Lung (tissue), 12 donors: ENCODE results near the gene ZFTA. TPM values are rescaled to one million over a fixed set of nuclear protein-coding genes. Genes with fewer than 3 reads are reported as not detected.

ENCODE experiments used
- ATAC-seq: fragments of 200-7000 bp; cut with Tn5 transposase; one replicate; pipeline ENCODE4 v1.9.1; 2020; ENCODE audit warnings: moderate number of reproducible peaks; ENCODE audit not compliant: insufficient read depth, low FRiP score
- DNase-seq, 3 donors: peaks; one replicate each; pipeline ENCODE4 v3.0.0-alpha.2; 2013 to 2017
- H3K27ac ChIP-seq, 2 donors: one replicate each; pipeline ENCODE4 v1.5.1; 2013; ENCODE audit warnings: mild to moderate bottlenecking in 2 of 2, moderate library complexity in 2 of 2, control low read depth in 1 of 2, inconsistent platforms in 1 of 2, low read depth in 1 of 2, low read length in 1 of 2
- H3K27me3 ChIP-seq, 3 donors: one replicate each; pipeline ENCODE4 v1.5.1; 2013; ENCODE audit warnings: low read length in 2 of 3; ENCODE audit not compliant: control insufficient read depth in 3 of 3, insufficient read depth in 3 of 3
- H3K36me3 ChIP-seq, 4 donors: one replicate each; pipeline ENCODE4 v1.5.1; 2013; ENCODE audit warnings: low read length in 4 of 4, mild to moderate bottlenecking in 1 of 4, moderate library complexity in 1 of 4; ENCODE audit not compliant: control insufficient read depth in 4 of 4, insufficient read depth in 4 of 4
- H3K4me1 ChIP-seq, 5 donors: one replicate each; pipeline ENCODE4 v1.5.1; 2013; ENCODE audit warnings: low read length in 5 of 5, mild to moderate bottlenecking in 2 of 5, moderate library complexity in 1 of 5; ENCODE audit not compliant: control insufficient read depth in 5 of 5, insufficient read depth in 5 of 5
- H3K4me3 ChIP-seq: one replicate; pipeline ENCODE4 v1.5.1; 2013; ENCODE audit warnings: mild to moderate bottlenecking, control low read depth, moderate library complexity
- H3K9ac ChIP-seq, 2 donors: one replicate each; pipeline ENCODE4 v1.5.1; 2013; ENCODE audit warnings: low read length in 2 of 2, control low read depth in 1 of 2; ENCODE audit not compliant: insufficient read depth in 1 of 2
- H3K9me3 ChIP-seq, 4 donors: one replicate each; pipeline ENCODE4 v1.5.1; 2013; ENCODE audit warnings: low read length in 3 of 4, mild to moderate bottlenecking in 1 of 4, moderate library complexity in 1 of 4; ENCODE audit not compliant: control insufficient read depth in 4 of 4, insufficient read depth in 3 of 4
- CTCF ChIP-seq: IDR thresholded peaks from 2 replicates; pipeline ENCODE4 v1.5.1; 2012; ENCODE audit warnings: mild to moderate bottlenecking; ENCODE audit errors: control extremely low read depth, extremely low read depth
- WGBS, 2 donors: extraction: QIAGEN DNeasy Blood & Tissue Kit; methylation state at CpG; one replicate each; pipeline ENCODE4 v1.1.7; 2013; 5-methylcytosine and 5-hydroxymethylcytosine counted together
- polyA plus RNA-seq, 2 donors: library from polyadenylated mRNA; stranded (reverse); fragments of 200-250 nt; gene quantifications; one replicate each; pipeline ENCODE4 v1.2.1, GENCODE V29; 2013
- total RNA-seq, 2 donors: library from RNA; depleted of rRNA in 1 of 2; stranded (reverse); fragments of >200 nt in 1 of 2; gene quantifications; one replicate each; pipeline ENCODE4 v1.2.1, GENCODE V29; 2014 to 2021
- donor health status: control.
- donor health status: control.
- donor health status: Bipolar disorder and iron deficiency.
- donor health status: healthy.
- donor health status: DM: yes; HTN: yes; CAD: no.

ZFTA gene
- total and polyA plus RNA-seq, 4 donors = 4.1 to 21.8 (median 6.7) TPM

GRCh38 chr11:63756919-63757761 is 11.4 kb downstream of the ZFTA start:
- WGBS, 2 donors = 90 to 92% methylated on average over 5 of the region's 5 CpGs
- no peak for DNase-seq
- H3K27ac ChIP-seq = no peak overlapping the region
- H3K4me1 ChIP-seq = peaks cover 0 to 5% (median 0%) of the 10 kb centered on the region in 5 donors
- H3K27me3 ChIP-seq = no peaks in the 10 kb centered on the region
- ATAC-seq = no peak
- H3K36me3 ChIP-seq = peaks cover 4 to 11% (median 8%) of the 10 kb centered on the region in 4 donors
- H3K4me3 ChIP-seq = no peak overlapping the region
- H3K9me3 ChIP-seq = no peaks in the 10 kb centered on the region
- no peak for TF ChIP-seq CTCF
- no peak overlapping the region for H3K9ac ChIP-seq

GRCh38 chr11:63749624-63750023 is 19.0 kb downstream of the ZFTA start:
- no peak for ATAC-seq
- Histone ChIP-seq H3K36me3 (peaks cover 5 to 12% (median 7%) of the 10 kb centered on the region in 4 donors), H3K4me1 (no peaks in the 10 kb centered on the region), H3K27me3 (no peaks in the 10 kb centered on the region), H3K27ac (no peak overlapping the region), H3K4me3 (no peak overlapping the region), H3K9me3 (no peaks in the 10 kb centered on the region), H3K9ac (no peak overlapping the region)
- no peak for DNase-seq
- no peak for TF ChIP-seq CTCF
- 95 to 100% methylated on average over 4 of the region's 4 CpGs for WGBS, 2 donors

DNA sequence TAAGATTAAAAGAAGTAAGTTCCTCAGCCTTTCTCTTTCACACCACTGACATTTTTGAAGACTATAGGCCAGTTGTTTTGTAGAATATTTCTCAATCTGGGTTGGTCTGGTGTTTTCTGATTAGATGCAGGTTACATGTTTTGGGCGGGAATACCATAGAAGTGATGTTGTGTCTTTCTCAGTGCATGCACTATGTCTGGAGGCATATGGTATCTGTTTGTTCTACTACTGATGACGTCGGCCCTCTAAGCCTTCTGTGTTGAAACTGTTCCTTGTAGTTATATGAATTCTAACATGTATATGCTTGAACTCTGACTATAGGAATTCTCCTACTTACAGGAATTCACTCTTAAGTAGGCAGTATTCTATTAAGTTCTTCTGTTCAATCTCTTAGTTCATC is 21.6 kb downstream of the ZFTA start:
- DNase-seq = peak in 2 of 3 donors; percentile 22 to 29
- no peak for ATAC-seq
- WGBS, 2 donors = 85 to 86% methylated on average over 3 of the region's 3 CpGs
- H3K9me3 ChIP-seq = no peaks in the 10 kb centered on the region
- H3K36me3 ChIP-seq = peaks cover 0 to 9% (median 4%) of the 10 kb centered on the region in 4 donors
- TF ChIP-seq CTCF = no peak
- no peaks in the 10 kb centered on the region for H3K27me3 ChIP-seq
- no peak overlapping the region for H3K4me3 ChIP-seq
- no peak overlapping the region for H3K27ac ChIP-seq
- H3K4me1 ChIP-seq = no peaks in the 10 kb centered on the region
- no peak overlapping the region for H3K9ac ChIP-seq
